G401 (cell line): Measurements from ENCODE around the gene MTUS2. TPM values are rescaled to one million over a fixed set of nuclear protein-coding genes. Genes with fewer than 3 reads are reported as not detected.
A peak's percentile ranks its signal among the peaks of the same experiment; 100 is the strongest.

ENCODE experiments used
- DNase-seq: peaks from one replicate; pipeline ENCODE4 v3.0.0-alpha.2; 2015; ENCODE audit warnings: low spot score
- in situ Hi-C: cut with HindIII; loops from 2 replicates; pipeline ENCODE4 v1.10.0; 2016; ENCODE audit warnings: low sequenced_read_pairs, mixed read lengths
- total RNA-seq: library from RNA; depleted of rRNA; stranded (reverse); fragments of >200 nt; shearing (Covaris generic); gene quantifications from 2 replicates; pipeline ENCODE4 v1.2.3, GENCODE V29; 2014

The MTUS2 gene
- total RNA-seq, 1 experiment from 2014 or later, result not detected

DNA sequence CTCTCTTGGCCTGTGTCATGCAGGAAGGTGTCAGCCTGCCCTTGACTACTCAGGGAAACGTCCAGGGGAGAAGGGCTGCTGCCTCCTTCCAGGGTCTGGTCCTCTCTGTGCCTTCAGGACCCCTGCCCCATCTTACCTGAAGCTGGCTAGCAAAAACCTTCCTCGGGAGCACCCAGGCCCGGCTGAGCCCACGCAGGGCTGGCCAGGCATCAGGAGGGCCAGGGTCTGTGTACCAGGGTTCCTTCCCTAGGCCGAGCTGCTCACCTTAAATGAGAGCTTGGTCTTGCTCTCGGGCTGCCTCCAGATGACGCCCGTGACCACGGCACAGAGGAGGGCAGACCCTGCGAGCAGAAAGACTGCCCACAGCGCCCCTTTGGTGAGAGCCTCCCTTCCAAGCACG lies 696.7 kb downstream of the MTUS2 start:
- no peak for DNase-seq
- in situ Hi-C loops, result no loop called here

DNA sequence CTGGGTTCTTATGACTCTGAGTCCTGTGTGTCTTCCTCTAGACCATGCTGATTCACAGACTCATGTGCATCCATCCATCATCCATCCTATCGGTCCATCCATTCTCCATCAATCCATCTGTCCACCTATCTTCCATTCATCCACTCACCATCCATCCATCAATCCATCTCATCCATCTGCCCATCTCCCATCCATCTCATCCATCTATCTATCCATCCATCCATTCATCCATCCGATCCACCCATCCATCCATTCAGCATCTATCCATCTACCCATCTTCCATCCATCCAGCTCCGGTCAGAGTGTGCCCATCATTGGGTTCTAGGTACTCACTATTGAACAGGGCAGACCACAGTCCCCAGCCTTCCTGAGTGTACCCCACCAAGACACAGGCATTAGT lies 699.8 kb downstream of the MTUS2 start:
- DNase-seq, result no peak
- in situ Hi-C loops, result no loop called here

DNA sequence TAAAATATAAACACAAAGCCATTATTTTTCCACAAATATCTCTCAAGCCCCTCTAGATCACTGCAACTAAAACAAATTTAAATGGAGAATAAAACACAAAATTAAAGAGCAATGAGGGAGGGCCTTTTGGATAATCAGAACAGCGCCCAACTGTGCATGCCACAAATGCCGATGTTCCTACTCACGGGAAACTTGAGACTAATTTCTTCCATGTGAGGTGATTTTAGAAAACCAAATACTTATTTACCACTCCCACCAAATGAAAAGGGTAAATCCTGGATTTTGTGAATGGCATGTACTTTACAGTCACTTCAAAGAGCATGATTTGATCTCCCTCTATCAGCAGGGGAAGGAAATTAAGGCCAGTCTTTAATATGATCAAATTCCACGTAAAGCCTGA lies 700.5 kb downstream of the MTUS2 start:
- DNase-seq, result no peak
- in situ Hi-C loops, result no loop called here

DNA sequence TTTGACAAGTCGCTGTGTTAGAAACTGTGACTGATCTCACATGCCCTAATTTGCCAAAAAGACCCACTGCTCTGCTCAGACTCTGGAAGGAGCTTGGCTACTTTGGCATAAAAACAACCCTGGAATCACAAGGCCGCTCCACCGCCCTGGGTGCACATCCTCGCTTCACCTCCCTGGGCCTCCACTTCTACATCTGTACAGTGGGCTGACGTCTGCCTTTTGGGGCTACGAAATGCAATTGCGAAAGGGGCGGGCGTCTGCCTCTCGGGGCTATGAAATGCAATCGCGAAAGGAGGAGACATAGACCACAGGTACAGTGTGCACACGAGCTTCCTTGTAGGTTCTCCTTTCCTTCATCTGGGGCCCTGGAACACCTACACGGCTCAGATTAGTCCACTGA lies 701.2 kb downstream of the MTUS2 start:
- in situ Hi-C loops, result no loop called here
- no peak for DNase-seq

DNA sequence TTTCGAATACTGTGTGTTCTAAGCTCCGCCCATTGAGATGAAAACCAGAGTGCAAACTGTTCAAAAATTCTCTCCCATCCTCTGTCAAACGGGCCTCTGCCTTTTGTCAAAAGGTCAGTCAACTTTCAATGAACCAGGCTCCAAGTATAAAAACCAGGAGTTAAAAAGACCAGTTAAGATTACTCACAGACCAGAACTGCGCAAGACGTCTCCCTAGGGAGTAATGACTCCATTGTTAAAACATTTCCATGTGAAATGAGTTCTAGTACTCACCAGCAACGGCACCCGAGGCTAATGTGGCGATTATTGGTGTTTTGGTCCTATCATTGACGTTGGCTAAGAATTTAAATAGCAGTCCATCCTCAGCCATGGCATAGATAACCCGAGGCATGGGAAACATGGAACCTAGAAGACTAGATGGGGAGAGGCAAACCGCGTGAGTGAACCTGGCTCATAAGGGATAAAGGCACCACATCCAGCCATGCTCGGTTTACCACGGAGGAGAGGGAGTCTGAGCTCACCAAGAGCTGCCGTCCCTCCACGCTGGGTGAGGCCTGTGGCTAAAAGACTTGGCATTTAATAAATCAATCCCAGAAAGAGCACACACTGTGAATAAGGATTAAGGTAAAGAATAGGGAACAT lies 702.0 kb downstream of the MTUS2 start:
- in situ Hi-C loops, result no loop called here
- DNase-seq, result no peak

DNA sequence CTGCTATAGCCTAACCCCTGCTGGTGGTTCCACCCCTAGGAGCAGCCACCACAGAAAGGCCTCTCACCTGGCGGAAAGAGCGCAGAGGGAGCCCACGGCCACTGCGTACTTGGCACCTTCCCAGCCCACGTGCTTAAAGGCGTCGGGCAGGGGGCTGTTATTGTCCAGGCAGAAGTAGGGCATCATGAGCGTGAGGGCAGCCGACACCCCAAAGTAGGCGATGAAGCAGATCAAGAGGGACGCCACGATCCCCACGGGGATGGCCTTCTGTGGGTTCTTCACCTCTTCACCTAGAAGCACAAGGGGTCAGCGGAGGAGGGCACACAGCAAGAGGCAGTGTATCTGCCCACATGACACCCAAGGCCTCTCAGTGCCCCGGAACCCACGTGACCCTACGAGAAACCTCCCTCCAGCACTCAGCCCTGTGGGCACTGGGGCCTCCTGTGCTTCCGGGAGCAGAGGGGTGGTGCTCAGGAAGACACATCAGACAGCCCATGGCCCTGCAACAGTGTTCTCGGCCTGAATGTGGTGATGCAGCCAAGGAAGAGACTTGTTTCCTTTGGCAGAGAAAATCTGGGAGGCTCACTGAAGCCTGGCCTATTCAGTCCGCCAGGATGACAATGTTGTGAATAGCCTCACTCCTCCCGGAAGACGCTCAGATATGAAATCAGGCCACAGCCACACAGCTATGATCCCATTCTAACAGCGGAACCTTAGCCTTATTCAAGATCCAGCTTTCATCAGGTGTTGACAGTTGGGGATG lies 703.2 kb downstream of the MTUS2 start:
- in situ Hi-C loops, result no loop called here

DNA sequence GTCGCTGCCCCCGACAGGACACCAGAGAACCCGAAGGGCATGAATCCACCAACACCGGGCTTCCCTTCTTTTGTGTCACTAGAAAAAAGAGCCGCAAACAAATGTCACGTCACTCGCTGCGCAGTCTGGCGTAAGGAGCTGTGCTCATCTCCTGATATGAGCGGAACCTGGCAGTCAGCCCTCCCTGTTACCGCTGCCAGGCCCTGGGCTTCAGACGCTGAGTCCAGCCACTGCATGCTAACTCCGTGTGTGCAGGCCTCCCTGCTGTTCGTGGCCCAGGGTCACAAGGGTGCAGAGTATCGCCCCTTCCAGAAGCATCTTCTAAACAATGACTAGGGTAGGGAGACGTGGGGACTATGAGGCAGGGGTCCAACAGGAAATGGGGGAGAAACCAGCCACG lies 704.0 kb downstream of the MTUS2 start:
- in situ Hi-C loops, result no loop called here
- peak; percentile 43 for DNase-seq

More for the DNA sequence above, 703.2 kb downstream of the MTUS2 start:
- peak; percentile 25 for DNase-seq

DNA sequence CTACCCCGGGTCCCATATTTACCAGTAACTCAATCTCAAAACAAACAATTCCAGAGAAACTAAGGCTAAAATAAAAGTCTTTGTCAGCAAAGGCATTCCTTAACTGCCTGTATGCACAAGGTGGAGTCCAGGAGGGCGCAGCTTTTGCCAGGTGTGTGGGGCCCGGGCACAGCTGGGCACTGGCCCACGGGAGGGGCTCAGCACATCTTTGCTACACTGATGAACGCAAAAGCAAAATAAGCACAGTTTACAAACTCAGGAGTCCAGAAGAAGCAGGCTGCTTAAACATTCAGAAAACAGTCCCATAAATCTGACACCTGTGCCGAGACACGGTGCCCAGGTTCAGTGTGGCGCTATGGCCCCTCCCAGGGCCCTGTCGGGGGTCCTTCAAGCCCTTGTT lies 704.5 kb downstream of the MTUS2 start:
- in situ Hi-C loops, result no loop called here
- DNase-seq, result no peak

DNA sequence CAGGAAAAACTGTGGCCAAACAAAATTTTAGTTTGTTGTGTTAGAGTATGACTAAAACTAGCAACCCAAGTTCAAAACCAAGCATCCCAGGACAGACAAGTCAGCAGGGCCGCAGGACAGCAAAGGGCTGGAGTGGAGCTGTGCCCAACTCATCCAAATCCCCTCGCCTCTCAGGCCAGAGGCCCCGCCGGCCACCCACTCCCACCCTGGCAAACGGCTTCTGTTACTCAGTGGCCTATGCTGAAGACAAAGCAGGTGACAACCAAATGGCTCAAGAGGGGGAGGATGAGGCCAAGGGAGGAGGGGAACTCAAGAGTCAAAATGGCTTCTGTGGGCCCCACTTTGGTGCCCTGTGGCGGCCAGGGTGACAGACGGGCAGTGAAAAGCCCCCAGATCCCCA lies 705.6 kb downstream of the MTUS2 start:
- in situ Hi-C loops, result no loop called here
- DNase-seq, result no peak

DNA sequence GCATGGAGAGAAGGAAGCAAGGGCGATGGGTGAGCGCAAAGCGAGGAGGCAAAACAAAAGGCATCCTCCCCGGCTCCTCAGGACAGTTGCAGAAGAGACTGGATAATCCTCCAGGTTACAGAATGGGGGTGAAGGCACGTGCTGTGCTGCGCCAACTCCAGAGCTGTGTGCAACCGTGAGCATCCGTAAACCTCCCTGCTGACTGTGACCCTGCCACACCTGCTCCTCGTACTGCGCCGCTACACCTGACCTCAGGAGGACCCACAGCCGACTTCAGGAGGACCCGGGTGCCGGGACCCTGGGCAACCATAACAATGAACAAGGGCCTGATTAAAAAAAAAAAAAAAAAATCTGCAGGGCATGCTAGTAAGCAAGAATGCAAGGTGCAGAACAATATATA lies 706.6 kb downstream of the MTUS2 start:
- no peak for DNase-seq
- in situ Hi-C loops, result no loop called here

DNA sequence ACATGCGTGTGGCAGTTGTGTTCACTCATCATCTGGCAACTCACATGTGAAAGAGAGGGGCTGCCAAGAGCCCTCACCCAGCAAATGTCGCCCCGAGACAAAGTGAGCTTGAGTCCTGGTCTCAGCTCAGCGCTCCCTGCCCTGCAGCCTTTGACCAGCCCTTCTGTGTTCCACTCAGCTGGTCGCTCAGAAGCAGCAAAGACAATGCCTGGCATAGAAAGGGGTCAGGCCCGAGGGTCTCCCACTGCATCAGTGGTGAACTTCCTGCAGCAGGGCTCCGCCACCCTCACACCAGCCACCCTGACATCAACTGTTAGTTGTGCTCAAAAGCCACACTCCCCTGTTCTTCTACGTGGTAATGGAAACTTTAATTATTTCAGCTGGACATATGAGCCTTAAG lies 707.4 kb downstream of the MTUS2 start:
- no peak for DNase-seq
- in situ Hi-C loops, result no loop called here

DNA sequence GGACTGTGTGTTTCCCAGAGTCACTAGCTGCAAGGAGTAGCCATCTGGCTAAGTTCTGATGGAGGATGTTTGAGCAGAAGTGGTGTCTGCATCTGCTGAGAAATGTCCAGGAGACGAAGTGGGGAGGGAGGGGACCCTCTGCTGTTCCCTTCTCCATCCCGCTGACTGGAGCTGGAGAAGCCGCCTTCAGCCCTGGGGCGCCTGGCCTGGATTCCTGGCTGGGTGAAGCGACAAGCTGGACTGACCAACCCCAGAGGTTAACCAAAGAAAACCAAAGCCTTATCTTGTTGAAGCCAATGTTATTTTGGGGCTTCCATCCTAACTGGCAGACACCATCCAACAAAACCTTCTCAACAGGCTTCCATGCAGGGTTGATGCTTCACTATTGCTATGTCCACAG lies 707.8 kb downstream of the MTUS2 start:
- in situ Hi-C loops, result no loop called here

DNA sequence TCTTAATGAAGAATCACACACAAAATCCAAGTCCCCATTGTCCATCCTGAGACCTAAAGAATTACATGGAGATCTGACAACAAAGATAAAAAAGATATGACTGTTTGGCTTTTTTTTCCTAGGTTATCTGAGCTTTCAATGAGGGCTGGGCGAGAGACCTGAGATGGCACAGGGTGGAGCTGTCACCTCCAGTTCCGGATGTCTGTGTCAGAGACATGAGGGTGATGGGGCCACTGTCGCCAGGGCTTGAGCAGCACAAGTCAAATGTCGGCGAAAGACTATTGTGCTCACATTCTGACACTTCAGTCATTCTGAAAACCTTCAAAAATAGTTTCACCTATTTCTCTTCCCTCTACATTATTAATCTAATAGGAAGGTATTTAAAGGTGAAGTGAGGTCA lies 709.6 kb downstream of the MTUS2 start:
- no peak for DNase-seq
- in situ Hi-C loops, result no loop called here

More for the DNA sequence above, 707.8 kb downstream of the MTUS2 start:
- no peak for DNase-seq

DNA sequence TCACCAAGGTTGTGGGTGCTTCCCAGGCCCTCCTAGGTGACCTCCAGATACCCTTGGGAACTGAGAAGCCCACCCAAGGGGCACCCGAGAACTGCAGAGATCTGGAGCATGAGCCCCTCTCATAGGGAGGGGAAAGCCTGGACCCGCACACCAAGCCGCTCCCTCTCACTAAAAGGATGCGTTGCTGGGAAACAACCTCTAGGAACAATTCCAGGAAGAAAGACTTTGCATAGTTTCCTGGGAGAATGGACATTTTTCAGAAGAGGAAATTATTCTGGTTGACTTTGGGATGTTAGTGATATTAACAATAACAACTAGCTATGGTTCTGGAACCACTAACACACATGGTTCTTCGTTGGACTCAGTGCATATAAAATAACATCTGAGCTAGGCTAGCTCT lies 710.8 kb downstream of the MTUS2 start:
- no peak for DNase-seq
- in situ Hi-C loops, result no loop called here

DNA sequence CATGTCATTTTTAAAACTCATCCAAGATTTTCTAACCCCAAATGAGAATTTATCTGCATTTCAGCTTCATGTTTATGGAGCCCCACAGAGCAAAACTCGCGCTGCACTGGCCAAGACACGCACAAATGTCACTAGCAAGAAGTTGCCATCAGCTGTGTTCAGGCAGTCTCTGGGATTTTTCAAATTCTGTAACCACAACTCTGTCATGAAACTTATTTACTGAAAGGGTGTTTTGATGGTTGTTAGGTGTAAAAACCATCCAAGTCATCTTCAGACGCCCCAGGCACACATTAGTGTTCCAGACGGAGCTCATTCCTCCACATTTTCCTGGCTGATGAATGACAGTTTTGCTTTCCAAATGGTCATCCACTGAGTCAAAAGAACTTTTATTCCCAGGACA lies 712.0 kb downstream of the MTUS2 start:
- DNase-seq, result no peak
- in situ Hi-C loops, result no loop called here

DNA sequence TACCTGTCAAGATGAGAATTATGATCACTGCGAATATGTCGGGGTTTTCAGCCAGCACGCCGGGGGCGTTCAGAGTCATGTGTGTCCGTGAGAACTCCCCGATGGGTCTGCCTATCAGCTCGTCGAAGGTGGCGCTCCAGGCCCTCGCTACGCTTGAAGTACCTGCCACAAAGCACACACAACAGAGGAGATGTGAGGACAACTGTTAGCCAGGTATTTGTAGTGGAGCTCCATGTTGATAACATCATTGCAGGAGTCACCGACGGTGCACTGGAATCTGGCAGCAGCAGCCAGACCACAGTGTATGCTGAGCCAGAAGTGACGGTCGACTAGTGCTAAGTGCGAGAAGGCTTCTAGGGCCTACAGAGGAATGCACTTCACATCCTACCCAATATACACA lies 712.7 kb downstream of the MTUS2 start:
- in situ Hi-C loops, result no loop called here
- DNase-seq, result no peak

DNA sequence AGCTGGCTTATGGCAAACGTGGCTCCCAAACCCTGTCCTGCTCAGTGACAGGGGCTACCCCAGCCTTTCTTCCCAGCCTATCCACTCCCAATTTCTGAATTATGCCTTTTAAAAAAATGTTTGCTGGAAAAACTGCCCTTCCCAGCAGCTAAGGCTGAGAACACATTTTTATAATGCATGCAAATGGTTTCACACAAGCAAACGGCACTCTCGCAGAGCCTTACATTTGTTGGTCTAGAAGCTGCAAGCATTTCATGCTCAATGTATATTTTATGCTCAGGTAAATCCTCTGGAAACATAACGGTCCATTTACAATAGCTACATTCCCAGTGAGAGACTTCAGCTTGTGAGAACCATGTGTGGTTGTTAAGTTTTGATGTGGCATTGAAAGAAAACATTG lies 713.9 kb downstream of the MTUS2 start:
- DNase-seq, result no peak
- in situ Hi-C loops, result no loop called here

DNA sequence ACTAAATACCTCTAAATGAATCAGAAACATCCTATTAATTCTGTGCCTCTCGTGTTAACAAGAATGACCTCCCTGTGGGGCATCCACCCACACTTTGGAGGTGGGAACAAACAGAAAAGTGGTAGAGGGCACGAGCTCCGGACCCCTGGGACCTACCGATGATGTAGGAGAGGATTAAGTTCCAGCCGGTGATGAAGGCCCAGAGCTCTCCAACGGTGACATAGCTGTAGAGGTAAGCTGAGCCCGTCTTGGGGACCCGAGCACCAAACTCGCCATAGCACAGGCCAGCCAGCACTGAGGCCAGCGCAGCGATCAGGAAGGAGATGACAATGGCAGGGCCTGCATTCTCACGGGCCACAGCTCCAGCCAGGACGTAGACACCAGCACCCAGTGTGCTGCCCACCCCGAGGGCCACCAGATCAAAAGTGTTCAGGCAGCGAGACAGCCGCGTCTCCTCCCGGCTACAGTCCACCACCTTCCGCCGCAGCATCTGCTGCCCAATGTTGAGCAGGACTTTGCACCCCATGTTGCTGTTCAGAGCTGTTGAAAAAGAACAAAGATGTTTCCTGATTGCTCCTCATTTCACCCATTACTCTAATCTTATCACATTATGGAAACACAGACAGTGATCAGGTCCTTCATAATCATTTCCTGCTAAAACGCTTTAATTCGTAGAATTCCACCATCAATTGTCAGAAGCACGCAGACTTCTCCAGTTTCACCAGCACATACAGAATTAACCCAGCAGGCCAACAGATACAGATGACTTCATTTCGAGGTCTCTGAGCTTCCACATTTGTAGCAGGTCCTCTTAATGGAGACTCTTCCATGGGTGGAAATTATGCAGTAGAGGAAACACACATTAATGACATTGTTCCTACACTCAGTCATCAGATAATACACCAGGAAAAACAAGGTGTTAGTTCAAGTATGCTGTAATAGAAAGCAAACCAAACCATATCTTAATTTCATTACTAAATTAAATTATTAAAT lies 715.8 kb downstream of the MTUS2 start:
- in situ Hi-C loops, result no loop called here
- no peak for DNase-seq

DNA sequence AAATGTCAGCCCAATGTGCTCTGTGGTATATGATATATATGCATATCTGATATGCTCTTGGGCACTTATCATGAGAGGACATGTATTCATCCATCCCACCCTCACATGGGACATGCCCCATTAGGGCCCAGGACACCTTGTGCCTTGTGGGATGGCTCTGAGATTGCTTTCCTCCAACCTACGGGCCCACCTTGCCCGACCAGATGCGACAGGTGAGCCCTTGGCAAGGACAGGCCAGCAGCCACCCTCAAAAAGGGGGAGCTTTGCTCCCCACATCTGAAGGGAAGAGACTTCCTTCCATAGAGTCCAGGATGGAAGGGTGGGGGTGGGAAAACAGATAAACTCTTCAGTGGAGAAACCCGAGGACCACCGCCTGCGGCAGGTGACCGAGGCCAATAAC lies 716.7 kb downstream of the MTUS2 start:
- in situ Hi-C loops, result no loop called here
- DNase-seq, result no peak
